GM20000 (cell line): ENCODE data around the gene PTPRN2.

ENCODE experiments used
- DNase-seq: peaks from one replicate; pipeline ENCODE4 v3.0.0; 2012; ENCODE audit warnings: low spot score
- CTCF ChIP-seq: IDR thresholded peaks from 2 replicates; pipeline ENCODE4 v1.5.1; 2012; ENCODE audit warnings: mild to moderate bottlenecking, control low read depth; ENCODE audit errors: extremely low read depth, missing control alignments

Gene PTPRN2

DNA sequence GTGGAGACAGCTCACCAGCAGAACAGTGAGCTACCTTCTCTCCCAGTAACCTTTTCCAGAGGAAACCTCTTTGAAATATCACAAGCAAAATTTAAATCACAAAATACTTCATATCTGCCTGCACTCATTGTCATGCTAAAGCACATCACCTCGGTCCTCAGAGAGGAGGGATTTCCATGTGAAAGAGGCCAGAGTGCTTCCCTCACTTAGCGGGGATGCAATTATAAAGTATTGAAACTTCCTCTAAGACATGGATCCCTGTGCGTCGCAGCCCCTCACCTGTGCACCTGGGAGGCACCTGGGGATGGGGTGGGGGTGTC is 792.9 kb downstream of the PTPRN2 start:
- no peak for TF ChIP-seq CTCF
- DNase-seq = no peak

GRCh38 chr7:157793973-157794745 is 793.5 kb downstream of the PTPRN2 start:
- no peak for TF ChIP-seq CTCF

DNA sequence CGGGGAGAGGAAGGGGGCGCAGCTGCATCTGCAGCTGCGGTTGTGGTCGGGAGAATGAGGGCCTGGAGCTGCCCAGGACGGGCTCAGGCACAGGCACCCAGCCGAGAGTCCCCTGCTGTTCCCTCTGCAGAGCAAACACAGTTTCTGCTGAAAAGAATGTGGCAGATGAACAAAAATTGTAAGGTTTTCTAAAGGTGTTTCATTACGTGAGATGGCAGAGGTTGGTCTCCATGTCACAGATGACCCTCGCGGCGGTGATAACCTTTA is 794.6 kb downstream of the PTPRN2 start:
- no peak for DNase-seq
- TF ChIP-seq CTCF = no peak

More at GRCh38 chr7:157793973-157794745, 793.5 kb downstream of the PTPRN2 start:
- no peak for DNase-seq

DNA sequence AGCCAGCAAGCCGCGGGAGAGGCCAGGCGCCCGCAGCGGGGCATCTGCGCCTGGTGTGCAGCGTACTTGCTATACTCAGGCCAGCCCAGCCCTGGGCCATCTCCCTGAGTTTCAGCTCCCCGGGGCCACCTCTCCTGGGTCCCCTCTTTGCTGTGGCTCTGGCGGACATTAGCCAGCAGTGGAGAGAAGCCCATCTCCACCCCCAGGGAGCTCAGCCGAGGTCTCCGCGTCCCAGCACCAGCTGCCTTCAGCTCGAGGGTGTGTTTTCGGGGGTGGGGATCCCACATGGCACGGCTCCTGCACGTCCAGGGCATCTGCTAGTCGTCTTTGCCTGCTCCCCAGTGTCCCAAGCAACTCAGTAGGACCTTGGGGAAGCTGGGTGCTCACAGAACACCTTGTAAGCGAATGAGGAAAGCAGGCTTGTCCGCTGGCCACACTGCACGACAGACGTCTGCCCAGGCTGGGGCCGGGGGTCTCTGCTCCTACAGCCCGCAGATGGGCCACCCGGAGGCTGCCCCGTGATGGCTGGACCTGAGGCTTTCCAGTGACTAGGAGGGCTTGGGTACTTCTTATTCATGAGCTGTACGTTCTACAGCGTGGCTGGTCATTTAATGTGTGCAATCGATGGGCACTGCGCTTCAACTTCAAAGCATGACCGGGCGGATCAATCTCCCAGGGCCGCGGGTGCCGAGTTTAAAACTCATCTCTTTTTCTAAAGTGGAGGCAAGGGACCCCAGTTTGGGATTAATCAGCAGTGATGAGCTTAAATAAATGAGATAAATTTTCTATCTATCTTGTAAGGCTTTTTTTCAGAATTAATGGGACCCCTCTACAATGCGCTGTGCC is 795.2 kb downstream of the PTPRN2 start:
- TF ChIP-seq CTCF = no peak
- DNase-seq = no peak

- no peak for DNase-seq
- no peak for TF ChIP-seq CTCF
These were observed 796.0 kb downstream of the PTPRN2 start for GRCh38 chr7:157791666-157792065.

DNA sequence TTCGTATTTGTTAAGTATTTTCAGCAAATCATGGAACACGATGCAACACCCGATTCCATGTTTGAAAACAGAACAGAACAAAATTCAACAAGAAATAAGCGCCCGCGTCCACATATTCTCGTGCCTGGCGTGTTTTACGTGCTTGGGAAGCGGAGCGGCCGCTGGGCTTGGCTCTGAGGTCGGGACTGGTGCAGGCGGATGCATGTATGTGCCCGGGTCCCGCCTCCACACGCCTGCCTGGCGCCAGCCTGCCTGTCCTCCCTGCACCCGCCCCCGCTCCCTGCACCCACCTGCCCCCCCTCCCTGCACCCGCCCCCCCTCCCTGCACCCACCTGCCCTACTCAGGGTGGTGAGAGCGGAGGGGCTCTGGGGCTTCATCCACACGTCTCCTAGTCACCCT is 796.4 kb downstream of the PTPRN2 start:
- DNase-seq = no peak
- TF ChIP-seq CTCF = no peak

- DNase-seq = no peak
- no peak for TF ChIP-seq CTCF
These were observed 797.7 kb downstream of the PTPRN2 start for GRCh38 chr7:157789942-157790341.
